HG03575 (cell line): ENCODE data around the gene FADD.

Experiments used
- ATAC-seq: cut with Tn5 transposase; IDR thresholded peaks from one replicate; pipeline ENCODE4 v1.9.1; 2021; ENCODE audit not compliant: unreplicated experiment, insufficient number of reproducible peaks, low FRiP score; ENCODE audit errors: extremely low read depth

FADD gene

DNA sequence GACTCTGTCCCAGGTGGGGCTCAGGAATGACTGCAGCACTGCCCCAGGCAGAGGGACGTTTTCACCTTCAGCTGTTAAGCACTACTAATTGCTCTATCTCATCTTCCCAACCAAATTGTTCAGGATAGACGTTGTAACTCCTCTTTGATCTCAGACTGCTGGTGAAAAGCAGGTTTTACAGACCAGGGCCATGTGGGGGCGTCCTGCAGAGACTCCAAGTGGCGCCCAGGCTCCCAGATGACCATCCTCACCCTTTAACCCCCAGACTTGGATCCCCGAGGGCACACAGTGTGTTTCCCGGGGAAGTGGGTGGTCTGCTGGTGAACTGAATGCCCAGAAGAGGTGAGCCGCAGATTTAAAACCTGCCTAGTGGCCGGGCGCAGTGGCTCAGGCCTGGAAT lies 23.9 kb downstream of the FADD start:
- ATAC-seq = no peak

DNA sequence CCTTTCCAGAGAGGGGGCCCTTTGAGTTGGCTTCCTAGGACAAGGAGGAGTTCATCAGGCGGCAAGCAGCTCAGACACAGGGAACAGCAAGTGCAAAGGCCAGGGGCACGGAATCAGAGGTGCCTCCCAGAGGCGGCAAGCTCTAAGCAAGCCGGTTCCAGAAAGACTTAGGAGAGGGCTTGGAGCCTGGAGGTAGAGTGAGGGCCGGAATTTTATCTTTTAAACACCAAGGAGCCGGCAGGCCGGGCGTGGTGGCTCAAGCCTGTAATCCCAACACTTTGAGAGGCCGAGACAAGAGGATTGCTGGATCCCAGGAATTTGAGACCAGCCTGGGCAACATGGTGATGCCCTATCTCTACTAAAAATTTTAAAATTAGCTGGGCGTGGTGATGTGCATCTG lies 26.6 kb downstream of the FADD start:
- no peak for ATAC-seq

DNA sequence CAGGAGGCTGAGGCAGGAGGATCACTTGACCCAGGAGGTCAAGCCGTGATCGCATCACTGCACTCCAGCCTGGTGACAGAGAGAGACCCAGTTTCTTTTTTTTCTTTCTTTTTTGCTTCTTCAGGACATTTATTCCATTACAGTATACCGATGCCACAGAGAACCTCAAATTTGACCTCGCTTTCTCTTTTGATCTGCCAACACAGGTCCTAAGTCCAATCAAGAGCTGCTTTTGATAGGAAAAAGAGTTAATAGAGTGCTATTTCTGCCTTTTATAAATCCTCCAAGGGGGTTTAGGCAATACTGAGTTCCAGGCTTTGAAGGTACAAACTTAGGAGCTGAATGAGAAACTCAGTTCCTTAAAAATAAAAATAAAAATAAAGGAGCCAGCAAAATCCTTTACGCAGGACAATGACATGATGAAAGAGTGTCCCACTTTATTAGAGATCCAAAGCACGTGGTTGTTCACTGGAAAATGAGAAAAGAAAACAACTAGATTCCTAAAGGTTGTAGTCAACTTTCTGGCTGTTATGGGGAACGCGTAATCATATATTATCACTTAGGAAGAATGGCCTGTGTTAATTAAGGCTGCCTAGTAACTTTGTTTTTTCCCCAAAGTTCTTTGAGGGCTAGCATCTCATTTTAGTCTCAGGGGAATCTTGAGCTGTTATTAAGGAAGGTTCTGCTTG lies 27.2 kb downstream of the FADD start:
- ATAC-seq = no peak

DNA sequence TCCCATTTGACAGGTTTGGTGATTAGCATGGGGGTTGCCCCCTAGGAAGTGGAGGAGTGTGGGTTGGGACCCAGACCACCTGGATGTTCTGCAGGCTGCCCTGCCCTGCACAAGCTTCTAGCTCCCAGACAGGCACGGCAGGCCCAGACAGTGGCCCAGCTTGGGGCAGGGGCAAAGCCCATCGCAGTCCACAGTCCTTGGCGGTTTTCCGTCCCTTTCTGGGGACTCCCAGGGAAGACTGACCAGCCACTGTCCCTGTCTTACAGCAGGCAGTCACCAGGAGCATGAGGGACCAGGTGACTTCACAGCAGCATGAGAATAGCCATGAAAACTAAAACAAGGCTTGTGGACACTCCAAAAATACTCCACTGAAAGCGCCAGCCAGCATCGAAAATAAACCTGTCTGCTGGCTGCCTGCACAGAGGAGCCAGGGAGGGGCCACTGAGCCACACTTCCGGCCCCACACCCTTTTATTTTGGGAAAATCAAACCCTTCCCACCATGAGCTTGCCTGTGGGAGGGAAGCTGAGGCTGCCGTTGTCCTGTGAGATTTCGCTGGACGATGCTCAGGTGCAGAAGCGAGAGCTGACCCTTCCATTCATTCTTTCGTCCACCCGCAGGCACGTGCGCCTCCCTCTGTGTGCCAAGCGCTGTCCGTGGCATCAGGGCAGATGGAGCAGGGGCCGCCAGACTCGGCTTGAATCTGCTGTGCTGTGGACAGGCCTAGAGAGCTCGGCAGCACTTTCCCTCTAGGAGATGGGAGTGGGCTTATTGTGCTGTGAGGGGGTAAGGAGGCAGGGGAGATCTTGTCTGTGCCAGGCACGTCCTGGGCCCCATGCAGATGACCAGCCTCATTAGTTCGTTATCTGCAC lies 28.0 kb downstream of the FADD start:
- ATAC-seq = no peak

GRCh38 chr11:70233034-70233433 lies 29.9 kb downstream of the FADD start:
- ATAC-seq = no peak

DNA sequence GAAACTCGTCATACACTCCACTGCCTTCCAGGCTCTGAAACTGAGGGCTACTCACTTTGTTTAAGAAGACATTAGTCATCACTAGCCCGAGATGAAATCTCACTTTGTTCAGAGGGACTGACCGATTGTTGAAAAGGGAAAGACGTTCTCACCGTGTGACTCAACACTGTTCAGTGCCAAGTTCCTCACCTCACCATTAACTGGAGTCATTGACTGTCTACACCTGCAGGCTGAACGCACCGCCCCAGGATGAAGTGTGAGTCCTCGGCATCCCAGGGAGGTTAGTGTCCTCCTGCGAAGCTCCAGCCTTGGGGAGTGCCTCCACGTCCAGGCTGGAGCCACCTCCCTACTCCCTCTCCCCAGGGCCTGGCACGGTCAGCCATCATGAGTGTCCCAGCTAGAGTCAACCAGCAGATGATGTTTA lies 30.4 kb downstream of the FADD start:
- no peak for ATAC-seq

DNA sequence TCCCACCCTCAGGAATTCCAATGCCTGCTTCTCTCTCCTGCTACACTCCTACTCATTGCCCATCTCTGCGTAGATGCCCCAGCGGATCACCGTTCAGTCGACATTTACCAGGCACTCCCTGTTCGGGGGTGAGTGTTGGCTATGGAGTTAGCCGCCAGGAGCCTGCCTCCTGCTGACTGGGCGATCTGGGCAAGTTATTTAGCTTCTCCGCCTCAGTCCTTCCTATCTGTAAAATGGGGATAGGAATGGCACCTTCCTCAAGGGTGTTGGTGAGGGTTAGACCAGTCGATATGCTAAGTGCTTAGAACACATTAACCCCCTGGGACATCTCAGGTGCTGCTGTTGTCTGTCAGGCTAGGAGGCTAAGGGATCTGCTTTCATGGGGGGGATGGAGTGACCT lies 30.9 kb downstream of the FADD start:
- no peak for ATAC-seq

GRCh38 chr11:70240337-70240736 lies 37.2 kb downstream of the FADD start:
- ATAC-seq = no peak

- no peak for ATAC-seq
Measured at GRCh38 chr11:70241709-70242108, 38.6 kb downstream of the FADD start.

DNA sequence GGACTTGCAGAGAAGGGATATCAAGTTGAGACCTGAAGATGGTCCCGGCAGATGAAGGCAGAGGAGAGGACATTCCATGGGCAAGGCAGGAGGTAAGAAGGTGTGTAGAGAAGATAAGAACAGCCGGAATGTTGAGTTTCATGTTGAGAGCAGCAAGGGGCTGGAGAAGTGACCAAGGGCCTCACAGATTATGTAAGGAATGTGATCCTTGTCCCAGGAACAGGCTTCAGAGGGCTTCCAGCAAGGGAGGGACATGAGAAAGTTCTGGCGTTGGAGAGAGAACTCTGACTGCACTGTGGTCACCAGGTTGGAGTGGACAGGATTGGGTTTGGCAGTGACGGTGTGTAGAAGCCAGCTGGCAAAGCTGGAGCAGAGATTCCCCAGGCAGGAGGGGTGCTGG lies 39.8 kb downstream of the FADD start:
- ATAC-seq = no peak

DNA sequence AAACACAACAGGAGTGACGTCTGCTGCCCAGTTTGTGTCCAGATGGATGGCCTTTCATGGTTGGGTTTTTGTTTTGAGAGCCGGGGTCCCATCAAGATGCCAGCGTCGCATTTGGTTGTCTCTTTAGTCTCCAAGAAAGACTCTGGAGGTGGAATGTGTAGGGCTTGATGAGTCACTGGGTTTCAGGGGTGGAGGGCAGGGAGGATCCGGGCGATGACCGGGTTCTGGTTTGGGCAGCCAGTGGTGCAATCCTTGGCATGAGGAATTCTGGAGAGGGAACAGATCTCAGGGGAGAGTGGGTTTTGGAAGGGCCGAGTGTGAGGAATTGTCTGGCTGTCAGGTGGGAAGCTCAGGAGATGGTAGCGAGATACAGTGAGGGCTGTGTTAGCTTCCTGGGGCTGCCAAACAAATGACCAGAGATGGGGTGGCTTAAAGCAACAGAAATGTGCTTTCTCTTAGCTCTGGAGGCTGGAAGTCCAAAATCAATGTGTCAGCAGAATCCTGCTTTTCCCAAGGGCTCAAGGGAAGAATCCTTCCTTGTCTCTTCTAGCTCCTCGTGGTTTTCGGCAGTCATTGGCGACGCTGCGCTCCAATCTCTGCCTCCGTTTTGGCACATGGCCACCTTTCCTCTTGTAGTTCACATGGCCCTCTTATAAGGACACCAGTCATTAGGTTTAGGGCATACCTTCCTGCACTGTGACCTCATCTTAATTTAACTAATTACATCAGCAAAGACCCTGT lies 41.0 kb downstream of the FADD start:
- no peak for ATAC-seq

DNA sequence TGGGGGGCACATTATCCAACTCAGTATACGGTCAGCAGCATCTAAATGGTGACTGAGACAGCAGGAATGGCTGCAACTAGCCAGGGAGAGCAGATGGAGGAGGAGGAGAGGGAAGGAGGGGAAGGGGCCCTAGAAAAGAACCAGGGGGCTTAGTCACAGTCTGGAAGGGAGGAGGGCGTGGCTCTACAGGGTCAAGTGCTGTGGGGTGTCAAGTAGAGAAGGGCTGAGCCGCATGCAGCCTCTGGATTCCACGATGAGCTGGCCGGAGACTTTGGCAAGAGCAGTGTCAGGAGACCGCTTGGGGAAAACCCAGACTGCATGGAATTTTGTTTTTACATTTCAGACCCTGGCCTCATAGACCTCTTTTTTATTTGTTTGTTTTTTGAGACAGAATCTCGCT lies 41.6 kb downstream of the FADD start:
- ATAC-seq = no peak

DNA sequence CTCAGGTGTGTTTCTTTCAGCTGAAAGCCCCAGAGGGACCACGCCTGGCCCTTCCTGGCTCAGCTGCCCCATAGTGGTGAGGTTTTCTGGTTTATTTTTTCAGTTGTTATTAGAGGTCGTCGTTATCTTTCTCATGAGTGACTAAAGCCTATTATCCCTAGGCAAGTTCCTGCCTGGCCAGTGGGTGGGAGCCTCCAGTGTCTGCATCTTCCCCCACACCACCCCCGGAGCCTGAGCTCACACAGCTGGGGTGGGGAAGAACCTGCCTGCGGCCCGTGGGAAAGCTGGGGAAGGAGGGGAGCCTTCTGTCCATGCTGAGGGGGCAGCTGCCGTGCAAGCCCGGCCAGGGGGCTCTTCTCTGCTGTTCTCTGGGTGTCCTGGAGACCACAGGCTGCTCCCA lies 43.1 kb downstream of the FADD start:
- no peak for ATAC-seq

GRCh38 chr11:70247042-70247709 lies 44.1 kb downstream of the FADD start:
- no peak for ATAC-seq

DNA sequence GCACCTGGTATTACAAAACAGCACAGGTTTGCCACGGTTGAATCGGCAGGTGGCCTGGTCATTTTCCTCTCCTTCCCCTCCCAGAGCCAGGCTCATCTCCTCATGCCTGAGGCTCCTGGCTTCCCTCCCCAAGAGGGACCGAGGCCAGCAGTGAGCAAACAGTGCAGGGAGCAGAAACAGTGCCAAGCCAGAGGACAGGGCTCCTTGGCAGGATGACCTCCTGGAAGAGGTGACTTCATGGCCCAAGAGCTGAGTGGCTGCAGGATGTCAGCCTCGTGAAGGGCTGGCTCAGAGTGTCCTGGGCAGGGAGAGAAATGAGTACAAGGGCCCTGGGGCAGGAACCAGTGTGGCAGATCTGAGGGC lies 44.6 kb downstream of the FADD start:
- no peak for ATAC-seq

DNA sequence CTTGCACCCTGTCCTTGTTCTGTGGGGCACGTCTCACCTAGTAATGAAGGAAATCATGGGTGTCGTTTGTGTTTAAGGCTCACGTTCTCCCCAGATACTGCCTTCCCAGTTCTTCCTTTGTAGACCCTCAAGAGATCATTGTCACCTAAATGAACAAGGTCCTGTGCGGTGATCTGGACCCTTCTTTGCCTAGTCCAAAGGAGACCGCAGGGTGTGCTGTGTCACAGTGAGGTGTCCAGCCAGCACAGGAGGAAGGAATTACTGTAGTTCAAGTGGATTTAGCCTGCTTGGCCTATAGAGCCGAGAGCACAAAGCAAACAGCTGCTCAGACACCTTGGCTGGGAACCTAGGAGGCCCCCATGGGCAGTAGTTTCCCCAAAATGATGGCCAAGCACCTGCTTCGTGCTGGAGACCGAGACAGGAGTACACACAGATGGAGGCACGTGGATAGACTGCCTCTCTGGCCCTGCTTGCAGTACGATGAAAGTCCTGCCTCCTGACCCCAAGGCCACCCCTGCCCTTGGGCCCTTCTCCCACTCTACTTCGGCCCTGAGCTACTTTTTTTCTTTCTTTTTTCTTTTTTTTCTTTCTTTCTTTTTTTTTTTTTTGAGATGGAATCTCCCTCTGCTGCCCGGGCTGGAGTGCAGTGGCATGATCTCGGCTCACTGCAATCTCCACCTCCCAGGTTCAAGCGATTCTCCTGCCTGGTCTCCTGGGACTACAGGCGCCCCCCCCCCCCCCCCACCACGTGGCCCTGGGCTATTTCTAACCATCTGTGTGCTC lies 48.0 kb downstream of the FADD start:
- no peak for ATAC-seq

DNA sequence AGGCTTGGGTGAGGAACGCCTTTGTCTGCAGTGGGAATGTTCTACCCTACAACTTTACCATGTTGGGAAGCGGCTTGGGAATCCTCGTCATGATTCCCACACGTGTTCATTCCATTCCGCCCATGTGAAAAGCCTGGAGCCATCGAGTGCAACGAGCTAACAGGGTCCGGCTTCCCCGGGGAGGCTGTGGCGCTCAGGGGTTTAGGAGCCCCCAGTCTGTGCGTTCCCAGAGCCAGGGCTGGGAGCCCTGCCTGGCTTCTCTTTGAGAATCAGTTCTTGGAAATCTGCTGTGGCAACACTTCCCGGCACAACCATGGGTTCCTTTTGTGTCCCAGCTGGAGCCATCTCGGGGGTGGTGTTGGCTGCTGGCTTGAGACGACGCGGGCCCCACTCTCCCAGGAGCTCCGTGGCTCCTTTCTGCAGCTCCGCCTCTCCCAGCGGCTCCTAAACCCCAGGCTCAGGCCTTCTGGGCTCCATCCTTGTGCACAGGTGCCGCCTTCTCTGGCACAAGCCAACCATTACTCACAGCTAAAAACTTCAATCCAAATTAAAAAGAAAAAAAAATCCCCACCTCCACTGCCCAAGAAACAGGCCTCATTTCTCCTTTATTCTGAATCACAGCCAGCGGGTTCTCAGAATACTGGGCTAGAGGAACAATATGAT lies 48.7 kb downstream of the FADD start:
- no peak for ATAC-seq

DNA sequence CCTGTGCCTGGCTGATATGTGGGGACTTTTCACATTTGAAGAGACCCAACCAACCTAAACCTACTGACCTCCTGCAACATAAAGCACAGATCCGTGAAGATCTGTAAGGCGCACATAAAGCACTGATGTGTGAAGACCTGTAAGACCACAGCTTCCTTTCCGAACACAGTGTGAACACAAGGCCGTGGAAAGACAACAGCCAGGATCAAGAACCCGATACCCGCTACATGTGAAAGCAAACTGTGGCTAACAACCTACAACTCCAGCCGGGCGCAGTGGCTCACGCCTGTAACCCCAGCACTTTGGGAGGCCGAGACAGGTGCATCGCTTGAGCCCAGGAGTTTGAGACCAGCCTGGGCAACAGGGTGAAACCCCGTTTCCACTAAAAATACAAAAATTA lies 49.7 kb downstream of the FADD start:
- ATAC-seq = no peak
